GM18868 (cell line): ENCODE measurements around the gene SLIT1.
"Not testable (repeated sequence)": the region's sequence is repeated elsewhere in the genome, so short reads cannot be mapped to it uniquely, and the experiment has no call there.

Source experiments
- ATAC-seq: cut with Tn5 transposase; IDR thresholded peaks from one replicate; pipeline ENCODE4 v1.9.1; 2021; ENCODE audit warnings: mild to moderate bottlenecking, moderate library complexity; ENCODE audit not compliant: unreplicated experiment

SLIT1 gene

DNA sequence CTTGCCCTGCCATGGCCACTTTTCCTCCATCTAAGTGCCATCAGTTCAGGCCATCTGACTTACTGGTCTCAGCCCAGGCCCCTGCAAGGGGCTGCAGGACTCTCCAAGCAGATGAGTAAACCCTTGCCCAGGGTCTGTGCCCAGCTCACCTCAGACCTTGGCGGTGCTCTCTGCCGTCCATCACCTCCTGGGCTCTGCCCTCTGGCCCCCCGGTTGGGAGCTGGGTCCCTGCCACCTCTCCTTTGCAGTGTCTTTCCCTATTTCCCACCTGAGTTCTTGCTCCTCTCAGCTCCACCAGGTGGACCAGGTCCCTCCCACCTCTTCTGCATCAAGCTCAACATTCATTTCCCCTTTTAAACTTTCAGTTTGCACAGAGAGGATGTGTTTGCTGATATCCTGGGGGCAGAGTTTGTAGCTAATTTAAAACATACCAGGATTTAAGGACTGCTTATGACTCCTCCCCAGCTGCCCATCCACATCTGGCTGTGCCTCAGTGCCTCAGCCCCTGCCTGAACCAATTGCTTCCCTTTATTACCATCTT, 135.5 kb downstream of the SLIT1 start:
- ATAC-seq = no peak

DNA sequence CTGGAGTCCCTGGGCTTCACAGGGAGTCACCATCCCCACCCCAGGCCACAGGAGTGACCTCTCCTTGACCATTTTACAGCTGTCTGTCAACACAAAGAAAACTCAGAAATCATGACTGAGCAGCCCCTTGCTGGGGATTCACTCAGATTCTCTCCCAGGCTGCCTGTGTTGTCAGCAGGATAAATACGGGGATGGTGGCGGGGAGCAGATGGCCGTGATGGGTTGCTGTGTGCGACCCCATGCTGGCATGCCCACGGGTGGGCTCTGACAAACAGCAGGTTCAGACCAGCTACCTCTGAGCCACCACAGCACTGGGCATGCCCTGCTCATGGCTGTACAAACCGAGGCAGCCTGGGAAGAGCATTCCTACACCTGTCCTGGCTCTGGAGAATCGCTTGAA, 136.1 kb downstream of the SLIT1 start:
- no peak for ATAC-seq

DNA sequence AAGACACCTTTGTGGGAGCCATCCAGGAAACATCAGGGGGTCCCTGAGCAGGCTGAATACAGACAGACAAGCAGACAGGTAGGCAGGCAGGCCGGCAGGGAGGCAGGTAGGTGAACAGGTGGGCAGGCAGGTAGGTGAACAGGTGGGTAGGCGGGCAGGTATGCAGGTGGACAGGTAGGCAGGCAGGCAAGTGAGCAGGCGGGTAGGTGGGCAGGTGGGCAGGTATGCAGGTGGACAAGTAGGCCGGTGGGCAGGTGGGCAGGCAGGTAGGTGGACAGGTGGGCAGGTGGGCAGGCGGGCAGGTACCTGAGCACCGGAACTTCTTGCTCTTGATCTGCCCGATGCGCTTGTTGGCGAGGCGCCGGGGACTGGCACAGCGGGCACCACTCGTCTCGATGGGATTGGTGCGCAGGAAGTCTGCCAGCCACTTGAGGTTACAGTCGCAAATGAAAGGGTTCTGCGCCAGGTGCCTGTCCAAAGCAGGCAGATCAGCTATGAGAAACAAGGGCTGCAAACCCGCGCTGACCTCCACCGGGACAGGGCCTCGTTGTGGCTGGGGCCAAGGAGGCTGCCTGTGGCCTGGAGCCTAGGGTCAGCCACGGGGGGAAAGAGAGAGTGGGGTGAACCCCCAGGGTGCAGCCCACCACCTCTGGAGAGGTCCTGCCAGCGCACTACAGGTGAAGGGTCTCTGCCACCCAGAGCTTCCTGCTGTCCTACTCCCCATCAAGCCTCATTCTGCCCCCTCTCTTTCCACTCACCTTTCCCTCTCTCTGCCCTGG, 136.9 kb downstream of the SLIT1 start:
- ATAC-seq = no peak

DNA sequence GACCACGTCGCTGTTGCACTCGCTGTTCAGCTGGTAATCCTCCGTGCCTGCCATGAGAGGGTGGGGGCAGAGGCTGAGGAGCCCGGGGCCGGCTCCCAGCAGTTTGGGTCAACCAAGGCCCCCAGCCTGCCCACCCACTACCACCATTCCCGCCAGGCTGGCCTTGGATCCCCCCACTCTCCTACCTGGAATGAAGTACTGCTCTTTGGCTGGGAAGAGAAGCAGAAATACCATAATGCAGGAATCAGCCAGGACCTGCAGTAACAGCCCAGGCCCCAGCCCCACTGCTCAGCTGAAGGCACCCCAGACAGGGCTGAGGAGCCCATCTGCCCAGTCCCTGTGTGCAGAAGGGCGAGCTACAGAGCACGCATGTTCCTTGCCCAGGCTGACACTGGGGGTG, 138.0 kb downstream of the SLIT1 start:
- ATAC-seq = no peak

DNA sequence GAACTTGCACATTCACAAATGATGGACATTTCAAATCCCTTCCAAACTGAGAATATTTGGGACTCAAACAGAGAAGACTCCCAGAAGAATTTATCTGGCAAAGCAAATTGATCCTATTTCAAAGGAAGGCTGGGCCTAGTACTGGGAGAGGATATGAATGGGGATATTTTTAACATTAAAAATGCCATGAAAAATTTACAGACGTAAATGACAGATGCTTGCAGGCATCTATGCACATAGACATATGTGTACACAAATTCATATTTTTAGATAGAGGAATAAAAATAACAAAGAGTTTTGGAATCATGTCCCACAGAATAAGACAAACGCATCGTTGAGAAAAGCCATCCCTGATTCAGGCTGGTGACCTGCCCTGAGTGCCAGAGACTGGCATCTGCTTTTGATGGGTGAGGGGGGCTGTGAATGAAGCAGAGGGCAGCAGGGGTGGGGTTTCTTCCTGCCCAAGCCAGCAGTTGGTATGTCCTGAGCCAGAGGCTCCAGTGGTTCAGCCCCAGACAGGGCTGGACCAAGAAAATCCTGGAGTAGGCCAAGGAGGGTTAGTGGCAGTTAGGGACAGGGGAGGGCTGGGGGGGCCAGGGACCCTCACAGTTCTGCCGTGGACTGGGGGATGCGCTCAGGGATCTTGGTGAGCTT, 138.5 kb downstream of the SLIT1 start:
- no peak for ATAC-seq

DNA sequence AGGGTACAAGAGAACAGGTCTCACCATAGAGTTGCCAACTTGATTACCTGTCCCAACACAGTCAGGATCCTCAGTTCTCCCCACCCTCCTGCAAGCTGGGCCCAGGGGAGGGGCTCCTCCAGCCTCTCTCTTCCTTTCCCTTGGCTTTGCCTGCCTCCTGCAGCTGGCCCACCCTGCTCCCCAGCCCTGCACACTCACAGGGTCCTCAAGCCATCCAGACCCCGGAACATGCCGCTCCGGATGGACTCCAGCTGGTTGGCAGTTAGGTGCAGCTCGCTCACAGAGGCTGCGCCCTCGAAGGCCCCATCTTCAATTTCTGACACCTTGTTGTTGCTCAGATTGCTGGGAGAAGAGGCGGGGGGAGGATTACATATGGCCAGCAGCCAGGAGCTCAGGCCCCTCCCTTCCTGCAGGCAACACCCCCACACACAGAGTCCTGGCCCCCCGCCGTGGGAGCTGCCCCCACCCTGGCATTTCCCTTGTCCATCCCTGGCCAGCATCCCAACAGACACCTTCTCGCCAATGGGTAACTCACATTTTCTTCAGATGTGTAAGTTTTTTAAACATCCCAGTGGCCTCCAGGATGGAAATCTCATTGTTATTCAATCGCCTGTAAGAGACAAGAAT, 139.2 kb downstream of the SLIT1 start:
- ATAC-seq = no peak

DNA sequence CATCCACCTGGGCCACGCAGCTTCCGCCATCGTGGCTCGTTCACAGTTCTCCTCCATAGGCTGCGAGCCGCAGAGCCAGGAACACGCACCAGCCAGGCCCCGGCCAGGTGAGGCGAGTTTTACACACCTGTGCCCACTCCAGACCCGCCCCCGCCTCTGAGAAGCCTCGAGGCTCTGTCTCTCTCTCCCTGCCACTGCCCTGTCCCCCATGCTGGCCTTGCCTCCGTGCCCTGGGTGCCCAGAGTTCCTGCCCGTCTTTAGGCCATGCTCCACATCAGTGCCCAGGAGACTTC, 142.2 kb downstream of the SLIT1 start:
- no peak for ATAC-seq

DNA sequence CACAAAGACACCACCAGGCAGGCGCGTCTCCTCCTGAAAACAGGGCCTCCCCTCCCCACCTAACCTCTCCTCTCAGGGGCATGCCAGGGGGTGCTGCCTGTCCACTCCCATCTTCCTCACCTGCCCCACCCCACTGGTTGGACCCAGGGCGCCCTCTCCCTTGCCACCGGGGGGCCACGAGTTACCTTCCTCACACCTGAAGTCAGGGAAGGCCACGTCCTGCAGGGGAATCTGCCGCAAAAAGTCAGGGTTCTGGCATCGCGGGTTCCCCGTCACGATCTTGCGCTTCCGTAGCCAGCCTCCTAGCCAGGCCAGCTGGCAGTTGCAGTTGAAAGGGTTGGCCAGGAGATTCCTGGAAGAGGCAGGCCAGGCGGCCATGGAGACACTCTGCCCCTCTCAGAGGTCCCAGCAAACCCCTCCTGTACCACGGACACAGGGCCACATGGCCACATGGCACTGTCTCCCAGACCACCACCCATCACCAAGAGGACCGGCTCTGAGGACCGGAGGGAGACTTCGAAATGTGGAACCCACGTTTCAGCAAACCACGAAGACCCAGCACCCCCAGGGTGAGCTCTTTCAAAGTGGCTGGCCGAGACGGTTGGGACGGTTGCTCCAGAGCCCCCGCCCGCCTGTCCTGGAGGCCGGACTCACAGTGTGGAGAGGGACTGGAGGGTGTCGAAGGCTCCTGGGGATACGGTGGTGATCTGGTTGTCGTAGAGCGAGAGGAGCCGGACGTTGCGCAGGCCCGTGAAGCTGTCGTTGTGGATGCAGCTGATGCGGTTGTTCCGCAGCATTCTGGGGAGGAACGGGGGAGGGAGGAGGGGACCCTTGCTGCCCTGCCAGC, 142.8 kb downstream of the SLIT1 start:
- ATAC-seq = no peak

DNA sequence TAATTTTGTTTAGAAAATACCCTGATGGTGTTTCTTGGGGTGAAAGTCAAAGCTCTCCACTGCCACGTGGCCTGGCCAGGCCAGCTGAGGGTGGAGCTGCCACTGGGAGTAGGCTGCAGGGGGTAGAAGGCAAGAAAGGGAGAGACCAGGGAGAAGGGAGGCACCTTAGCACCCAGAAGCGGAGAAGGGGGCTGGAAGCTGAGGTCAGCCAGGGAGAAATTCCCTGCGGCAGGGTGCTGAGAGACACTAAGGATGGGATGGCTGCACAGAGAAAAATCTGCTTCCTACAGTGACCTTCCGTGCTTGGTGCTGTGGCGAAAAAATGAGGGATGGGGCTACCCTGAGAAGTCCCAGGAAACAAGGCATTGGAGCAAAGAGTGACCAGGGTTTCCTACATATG, 143.7 kb downstream of the SLIT1 start:
- no peak for ATAC-seq

DNA sequence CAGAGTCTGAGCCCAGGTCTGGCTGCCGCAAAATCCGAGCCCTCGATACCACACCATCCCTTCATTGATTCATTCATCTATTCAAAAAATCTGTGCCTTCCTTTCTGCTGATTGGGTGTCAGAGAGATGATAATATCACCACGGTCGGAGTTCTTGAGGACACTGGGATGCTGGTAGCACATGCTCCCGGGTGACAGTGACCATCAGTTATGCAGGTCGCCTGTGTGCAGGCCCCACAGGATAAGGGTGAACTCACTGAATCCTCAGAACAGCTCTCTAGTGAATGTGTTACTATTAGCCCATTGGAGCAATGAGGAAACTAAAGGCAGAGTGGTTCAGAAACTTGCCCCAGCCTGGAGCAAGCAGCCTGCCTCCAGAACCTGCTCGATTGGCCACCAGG, 145.1 kb downstream of the SLIT1 start:
- no peak for ATAC-seq

DNA sequence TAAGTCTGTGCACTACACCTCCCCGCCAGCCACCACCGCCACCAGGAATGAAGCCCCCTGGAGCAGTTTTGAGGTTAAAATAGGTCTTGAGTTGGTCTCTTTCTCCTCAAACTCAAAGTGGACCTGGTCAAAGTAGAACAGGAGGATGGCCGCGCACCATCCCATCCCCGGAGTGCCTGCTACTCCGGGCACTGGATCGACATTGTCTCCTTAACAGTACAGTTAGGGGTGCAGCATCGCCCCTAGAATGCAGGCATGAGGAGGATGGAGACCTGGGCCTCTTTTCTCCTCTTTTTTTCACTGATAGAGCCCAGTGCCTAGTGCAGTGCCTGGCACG, 145.5 kb downstream of the SLIT1 start:
- no peak for ATAC-seq

DNA sequence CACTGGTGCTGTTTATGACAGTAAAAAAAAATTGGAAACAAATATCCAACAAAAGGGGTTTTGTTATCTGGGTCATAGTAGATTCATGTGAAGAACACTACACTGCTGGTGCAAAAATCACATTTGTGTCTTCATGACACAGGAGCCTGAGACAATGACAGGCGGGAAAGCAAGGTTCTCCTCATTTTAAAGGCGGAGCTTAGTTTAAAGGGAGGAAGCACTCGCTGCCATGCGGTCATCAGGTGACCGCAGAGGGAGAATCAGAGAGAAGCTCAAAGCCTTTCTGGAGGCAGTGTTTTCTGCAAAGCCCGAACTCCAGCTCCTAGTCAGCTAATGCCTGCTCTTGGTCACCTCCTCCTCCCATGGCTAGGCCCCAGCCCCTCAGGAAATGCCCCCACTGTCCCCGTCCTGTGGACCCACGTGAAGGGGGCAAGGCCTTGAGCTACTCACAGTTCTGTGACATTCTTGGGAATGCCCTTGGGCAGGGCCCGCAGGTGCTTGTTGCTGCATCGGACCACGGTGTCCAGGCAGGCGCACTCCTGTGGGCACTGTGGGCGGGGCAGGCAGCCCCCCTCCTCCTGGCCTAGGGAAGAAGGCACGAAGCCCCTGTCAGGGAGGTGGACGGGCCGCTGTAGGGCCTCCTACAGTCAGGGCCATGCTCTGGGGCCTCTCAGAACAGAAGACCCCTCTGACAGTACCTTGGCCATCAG, 146.1 kb downstream of the SLIT1 start:
- no peak for ATAC-seq

DNA sequence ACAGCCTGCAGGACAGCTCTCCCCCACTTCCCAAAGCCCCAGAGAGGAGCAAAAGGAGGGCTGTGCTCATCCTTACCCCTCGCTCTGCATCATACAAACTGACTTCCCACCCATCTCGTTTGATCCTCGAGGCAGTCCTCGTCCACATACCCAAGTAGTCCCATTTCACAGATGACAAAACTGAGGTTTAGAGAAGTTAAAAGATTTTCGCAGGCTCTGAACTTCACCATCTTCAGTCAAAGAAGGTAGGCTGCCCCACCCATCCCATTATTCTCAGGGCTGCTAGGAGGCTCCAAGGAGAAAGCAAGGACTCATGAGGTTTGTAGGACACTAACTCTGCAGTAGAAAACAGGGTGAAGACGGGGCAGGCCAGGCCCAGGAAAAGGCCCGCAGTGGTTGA, 147.1 kb downstream of the SLIT1 start:
- ATAC-seq = no peak

DNA sequence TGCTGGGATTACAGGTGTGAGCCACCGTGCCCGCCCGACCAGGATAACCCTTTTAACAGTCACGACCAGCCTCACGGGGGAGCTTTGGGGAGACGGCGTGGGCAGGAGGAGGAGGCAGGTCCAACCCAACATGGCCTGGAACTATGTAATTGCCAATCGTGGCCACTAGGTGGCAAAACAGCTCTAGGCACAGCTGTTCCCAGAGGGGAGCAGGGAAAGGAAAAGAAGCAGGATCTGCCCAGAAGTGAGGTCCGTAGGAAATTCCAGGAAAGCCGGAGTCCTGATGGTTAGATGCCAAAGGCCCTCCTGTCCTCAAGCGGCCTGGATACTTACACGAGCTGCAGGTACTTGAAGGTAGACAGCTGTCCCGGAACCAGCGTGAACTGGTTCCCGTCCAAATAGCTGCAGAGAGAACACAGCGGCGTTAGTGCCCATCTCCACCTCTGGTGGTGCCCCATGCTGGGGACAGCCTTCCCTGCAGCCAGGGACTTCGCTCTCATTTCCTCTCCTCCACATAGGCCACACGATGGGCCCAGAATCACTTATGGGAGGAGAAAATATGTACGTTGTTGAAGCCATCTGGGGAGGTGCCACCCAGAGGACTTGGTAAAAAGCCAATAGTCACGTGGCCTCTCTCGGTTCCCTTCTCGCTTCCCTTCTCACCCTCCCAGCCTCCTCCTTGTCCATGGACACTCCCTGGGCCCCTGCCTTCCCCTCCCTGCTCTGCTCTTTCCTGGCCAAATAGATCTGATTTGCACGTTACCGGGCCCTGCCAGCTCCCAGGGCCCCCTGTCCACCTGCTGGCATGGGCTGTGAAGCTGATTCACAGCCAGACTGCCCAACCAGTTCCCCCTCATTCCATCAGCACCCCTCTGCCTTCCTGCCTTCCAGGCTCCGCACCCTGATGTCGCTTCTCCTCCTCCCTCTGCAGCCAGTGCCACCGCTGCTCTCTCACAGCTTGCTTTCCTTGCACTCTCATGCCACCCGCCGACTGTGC, 148.1 kb downstream of the SLIT1 start:
- peak; percentile 81 for ATAC-seq

DNA sequence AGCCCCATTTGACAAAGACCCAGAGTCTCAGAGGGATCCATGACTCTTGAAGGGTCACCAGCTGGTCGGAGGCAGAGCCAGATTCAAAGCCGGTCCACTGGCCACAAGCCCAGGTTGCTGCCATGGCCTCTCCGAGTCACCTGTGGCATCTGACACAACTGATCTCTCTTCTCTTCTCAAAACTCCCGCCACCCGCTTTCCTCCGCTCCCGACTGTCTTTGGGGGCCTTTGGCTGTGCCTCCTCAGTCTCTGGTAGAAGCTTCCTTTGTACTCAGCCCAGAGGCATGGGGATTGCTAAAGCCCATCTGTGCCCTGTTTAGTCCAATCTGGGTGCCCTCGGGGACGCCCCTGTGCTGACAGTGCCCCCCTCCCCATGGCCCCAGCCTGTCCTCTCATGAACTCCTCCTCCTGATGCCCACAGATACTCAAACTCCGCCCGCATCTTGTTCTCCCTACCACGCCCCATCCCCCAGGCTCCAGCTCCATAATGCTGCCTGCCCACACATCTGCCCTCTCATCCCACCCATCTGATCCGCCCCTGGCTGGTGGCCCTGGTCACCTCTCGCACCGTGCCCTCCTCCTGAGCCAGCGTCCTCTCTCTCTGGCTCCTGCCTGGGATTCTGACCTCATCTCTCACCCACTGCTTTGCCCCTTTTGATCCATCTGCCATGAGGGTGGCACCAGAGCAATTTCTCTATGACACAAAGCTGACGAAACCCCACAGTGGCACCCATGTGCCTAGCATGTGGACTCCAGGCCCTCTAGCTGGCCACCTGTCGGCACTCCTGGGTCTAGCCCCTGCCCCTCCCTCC, 150.6 kb downstream of the SLIT1 start:
- no peak for ATAC-seq

DNA sequence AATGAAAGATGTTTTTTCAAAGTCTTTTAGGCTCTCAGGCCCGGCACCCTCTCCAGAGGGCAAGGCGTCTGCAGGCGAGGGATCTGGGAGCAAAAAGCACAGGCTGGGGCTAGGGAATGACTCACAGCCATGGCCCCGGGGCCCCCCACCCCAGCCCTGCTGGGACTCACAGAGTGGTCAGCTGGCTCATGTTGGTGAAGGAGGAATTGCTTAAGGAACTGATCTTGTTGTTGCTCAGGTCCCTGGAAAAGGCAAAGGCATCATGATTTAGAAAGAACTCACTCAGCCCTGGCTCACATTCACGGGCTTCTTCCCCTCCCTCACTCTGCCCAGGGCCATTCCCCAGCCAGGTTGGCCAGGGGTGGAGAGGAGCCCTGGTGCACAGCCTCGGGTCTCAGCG, 151.5 kb downstream of the SLIT1 start:
- no peak for ATAC-seq

DNA sequence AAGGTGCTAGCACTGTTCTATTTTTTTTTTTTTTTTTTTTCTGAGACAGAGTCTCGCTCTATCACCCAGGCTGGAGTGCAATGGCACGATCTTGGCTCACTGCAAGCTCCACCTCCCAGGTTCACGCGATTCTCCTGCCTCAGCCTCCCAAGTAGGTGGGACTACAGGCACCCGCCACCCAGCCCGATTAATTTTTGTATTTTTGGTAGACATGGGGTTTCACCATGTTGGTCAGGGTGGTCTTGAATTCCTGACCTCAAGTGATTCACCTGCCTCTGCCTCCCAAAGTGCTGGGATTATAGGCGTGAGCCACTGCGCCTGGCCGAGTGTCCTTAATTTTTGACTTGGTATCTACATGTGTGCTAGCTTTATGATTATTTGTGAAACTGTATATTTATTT, 151.9 kb downstream of the SLIT1 start:
- ATAC-seq = not testable (repeated sequence)

DNA sequence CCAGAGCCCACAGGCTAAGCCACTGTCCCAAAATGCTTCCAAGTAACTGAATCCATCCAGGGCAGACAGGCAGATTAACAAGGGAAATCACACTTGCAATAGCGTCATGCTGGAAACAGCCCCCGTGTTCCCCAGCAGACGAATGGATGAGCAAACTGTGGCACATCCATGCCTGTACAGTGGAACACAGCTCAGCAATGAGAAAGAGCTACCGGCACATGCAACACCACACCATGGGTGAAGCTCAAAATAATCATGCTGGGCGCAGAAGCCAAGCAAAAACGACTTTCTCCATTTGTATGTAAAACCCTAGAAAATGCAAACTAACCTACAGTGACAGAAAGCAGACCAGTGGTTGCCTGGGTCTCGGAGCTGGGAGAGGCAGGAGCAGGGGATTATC, 153.1 kb downstream of the SLIT1 start:
- ATAC-seq = no peak

DNA sequence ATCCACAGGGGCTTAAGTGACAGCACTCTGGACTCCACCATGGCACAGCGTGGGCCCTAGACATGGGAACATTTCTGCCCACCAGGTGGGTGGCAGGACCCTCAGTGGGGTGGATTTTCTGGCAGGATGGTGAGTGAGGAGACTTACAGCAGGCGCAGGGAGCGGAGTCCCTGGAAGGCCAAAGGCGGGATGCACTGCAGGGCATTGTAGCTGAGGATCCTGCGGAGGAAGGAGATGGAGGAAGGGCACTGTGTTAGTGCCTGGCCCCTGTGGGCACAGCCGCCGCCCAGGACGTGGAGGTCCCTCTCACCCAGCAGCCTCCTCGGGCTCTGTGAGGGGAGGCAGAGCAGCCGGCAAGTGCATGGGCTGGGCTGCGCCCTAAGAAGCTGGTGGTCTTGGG, 154.3 kb downstream of the SLIT1 start:
- no peak for ATAC-seq
